Stomach (tissue), 9 donors: ENCODE measurements around the gene OR10R2. TPM values are rescaled to one million over a fixed set of nuclear protein-coding genes. Genes with fewer than 3 reads are reported as not detected.

Experiments used
- DNase-seq, 2 donors: peaks; one replicate each; pipeline versions ENCODE4 v3.0.0 to v3.0.0-alpha.2; 2013 to 2019
- H3K27ac ChIP-seq, 5 donors: fragments of 200-600 bp in 4 of 5; sonication (generic) in 4 of 5; one replicate each; pipeline ENCODE4 v1.5.1; 2013 to 2019; ENCODE audit warnings: mild to moderate bottlenecking in 1 of 5, moderate library complexity in 1 of 5
- H3K27me3 ChIP-seq, 3 donors: fragments of 200-600 bp; sonication (generic); one replicate each; pipeline ENCODE4 v1.5.1; 2017 to 2019; ENCODE audit warnings: mixed run types in 1 of 3
- H3K36me3 ChIP-seq, 4 donors: fragments of 200-600 bp; sonication (generic); 1 replicate in 3 of 4; 2 replicates in 1 of 4; pipeline ENCODE4 v1.5.1; 2016 to 2019
- H3K4me1 ChIP-seq, 4 donors: fragments of 200-600 bp; sonication (generic); one replicate each; pipeline ENCODE4 v1.5.1; 2016 to 2019
- H3K4me3 ChIP-seq, 4 donors: fragments of 200-600 bp; sonication (generic) in 3 of 4; one replicate each; pipeline ENCODE4 v1.5.1; 2016 to 2019; ENCODE audit warnings: mild to moderate bottlenecking in 1 of 4
- H3K9me3 ChIP-seq, 4 donors: fragments of 200-600 bp; sonication (generic); one replicate each; pipeline ENCODE4 v1.5.1; 2016 to 2019
- EP300 ChIP-seq: sonication (generic); formaldehyde crosslinking; IDR thresholded peaks from one replicate; pipeline ENCODE4 v1.6.1; 2017; ENCODE audit warnings: antibody characterized with exemption
- POLR2A ChIP-seq, 4 donors: fragments of 450-650 bp; IDR thresholded peaks; one replicate each; pipeline ENCODE4 v1.6.1; 2016; ENCODE audit warnings: antibody characterized with exemption in 4 of 4, control low read depth in 2 of 4, mild to moderate bottlenecking in 1 of 4, moderate library complexity in 1 of 4
- POLR2AphosphoS5 ChIP-seq, 3 donors: sonication (generic); formaldehyde crosslinking; IDR thresholded peaks; one replicate each; pipeline ENCODE4 v1.6.1; 2016; ENCODE audit warnings: antibody characterized with exemption in 3 of 3
- WGBS, 5 donors: extraction: QIAGEN DNeasy Blood & Tissue Kit in 3 of 5; methylation state at CpG; one replicate each; pipeline versions ENCODE4 v1.1.5 to v1.1.7; 2013 to 2018; 5-methylcytosine and 5-hydroxymethylcytosine counted together
- intact Hi-C: fragments of 100-400 bp; cut with DNase I; formaldehyde crosslinking; loops from one replicate; pipeline ENCODE4 v1.15.1; 2023; ENCODE audit warnings: low total_unique reads
- polyA plus RNA-seq, 3 donors: library from polyadenylated mRNA; stranded (reverse); fragments of 200-250 nt; gene quantifications; one replicate each; pipeline ENCODE4 v1.2.3, GENCODE V29; 2013
- total RNA-seq, 5 donors: library from RNA; depleted of rRNA; stranded (reverse); fragments of >200 nt; gene quantifications; one replicate each; pipeline versions ENCODE4 v1.1.0 to v1.2.3, GENCODE V29; 2014 to 2016
- TF ChIP-seq, protein P1 (sequence below), 7 experiments: fragments of 450-650 bp in 4 of 7; fragments of 200-600 bp in 3 of 7; sonication (generic) in 3 of 7; IDR thresholded peaks; one replicate each; pipeline ENCODE4 v1.5.1; 2016 to 2019; ENCODE audit warnings: antibody characterized with exemption in 7 of 7, control low read depth in 2 of 7, mild to moderate bottlenecking in 1 of 7
- donor health status: healthy with polysubstance abuse.
- donor health status: Bipolar disorder and iron deficiency.
- donor health status: healthy.

Gene OR10R2
- total and polyA plus RNA-seq, 8 donors, result not detected

DNA sequence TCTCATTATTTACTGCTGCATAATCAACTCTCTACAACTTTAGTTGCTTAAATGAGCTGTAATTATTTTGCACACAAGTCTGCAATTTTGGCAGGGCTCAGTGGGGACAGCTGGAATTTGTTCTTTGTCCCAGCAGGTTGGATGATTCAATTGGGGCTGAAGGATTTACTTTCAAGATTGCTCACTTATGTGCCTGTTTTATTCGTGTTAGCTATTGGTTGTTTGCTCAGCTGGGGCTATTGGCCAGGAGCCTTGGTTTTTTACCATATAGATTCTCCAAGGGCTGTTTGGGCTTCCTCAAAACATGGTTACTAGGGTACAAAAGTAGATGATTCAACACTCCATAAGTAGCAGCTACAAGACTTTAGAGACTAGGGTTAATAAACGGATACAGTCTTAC lies 13.4 kb downstream of the OR10R2 start:
- Histone ChIP-seq H3K27ac (no peak overlapping the region), H3K4me3 (no peak overlapping the region), H3K9me3 (no peaks in the 10 kb centered on the region), H3K36me3 (no peaks in the 10 kb centered on the region), H3K27me3 (no peaks in the 10 kb centered on the region), H3K4me1 (no peaks in the 10 kb centered on the region)
- no peak for DNase-seq
- TF ChIP-seq, protein P1, sequence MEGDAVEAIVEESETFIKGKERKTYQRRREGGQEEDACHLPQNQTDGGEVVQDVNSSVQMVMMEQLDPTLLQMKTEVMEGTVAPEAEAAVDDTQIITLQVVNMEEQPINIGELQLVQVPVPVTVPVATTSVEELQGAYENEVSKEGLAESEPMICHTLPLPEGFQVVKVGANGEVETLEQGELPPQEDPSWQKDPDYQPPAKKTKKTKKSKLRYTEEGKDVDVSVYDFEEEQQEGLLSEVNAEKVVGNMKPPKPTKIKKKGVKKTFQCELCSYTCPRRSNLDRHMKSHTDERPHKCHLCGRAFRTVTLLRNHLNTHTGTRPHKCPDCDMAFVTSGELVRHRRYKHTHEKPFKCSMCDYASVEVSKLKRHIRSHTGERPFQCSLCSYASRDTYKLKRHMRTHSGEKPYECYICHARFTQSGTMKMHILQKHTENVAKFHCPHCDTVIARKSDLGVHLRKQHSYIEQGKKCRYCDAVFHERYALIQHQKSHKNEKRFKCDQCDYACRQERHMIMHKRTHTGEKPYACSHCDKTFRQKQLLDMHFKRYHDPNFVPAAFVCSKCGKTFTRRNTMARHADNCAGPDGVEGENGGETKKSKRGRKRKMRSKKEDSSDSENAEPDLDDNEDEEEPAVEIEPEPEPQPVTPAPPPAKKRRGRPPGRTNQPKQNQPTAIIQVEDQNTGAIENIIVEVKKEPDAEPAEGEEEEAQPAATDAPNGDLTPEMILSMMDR (IDR thresholded peaks at IDR 0.05), result no peak
- TF ChIP-seq EP300 (no peak), POLR2A (IDR thresholded peaks at IDR 0.05) (no peak), POLR2AphosphoS5 (IDR thresholded peaks at IDR 0.05) (no peak)
- intact Hi-C loops, result no loop called here
- 49 to 60% (median 54%) methylated on average over 2 of the region's 2 CpGs for WGBS, 5 donors

DNA sequence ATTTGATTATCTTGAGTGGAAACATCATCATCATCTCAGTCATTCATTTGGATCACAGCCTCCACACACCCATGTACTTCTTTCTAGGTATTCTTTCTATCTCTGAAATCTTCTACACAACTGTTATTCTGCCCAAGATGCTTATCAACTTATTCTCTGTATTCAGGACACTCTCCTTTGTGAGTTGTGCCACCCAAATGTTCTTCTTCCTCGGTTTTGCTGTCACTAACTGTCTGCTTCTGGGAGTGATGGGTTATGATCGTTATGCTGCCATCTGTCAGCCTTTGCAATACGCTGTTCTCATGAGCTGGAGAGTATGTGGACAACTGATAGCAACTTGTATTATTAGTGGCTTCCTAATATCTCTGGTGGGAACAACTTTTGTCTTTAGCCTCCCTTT lies 19.3 kb downstream of the OR10R2 start:
- TF ChIP-seq POLR2AphosphoS5 (IDR thresholded peaks at IDR 0.05) (no peak), POLR2A (IDR thresholded peaks at IDR 0.05) (no peak), EP300 (no peak)
- TF ChIP-seq, protein P1 (IDR thresholded peaks at IDR 0.05), result no peak
- Histone ChIP-seq H3K4me3 (no peak overlapping the region), H3K9me3 (no peaks in the 10 kb centered on the region), H3K27ac (no peak overlapping the region), H3K27me3 (no peaks in the 10 kb centered on the region), H3K4me1 (no peaks in the 10 kb centered on the region), H3K36me3 (no peaks in the 10 kb centered on the region)
- no peak for DNase-seq
- 33 to 74% (median 56%) methylated on average over 3 of the region's 3 CpGs for WGBS, 5 donors
- intact Hi-C loops, result no loop called here

DNA sequence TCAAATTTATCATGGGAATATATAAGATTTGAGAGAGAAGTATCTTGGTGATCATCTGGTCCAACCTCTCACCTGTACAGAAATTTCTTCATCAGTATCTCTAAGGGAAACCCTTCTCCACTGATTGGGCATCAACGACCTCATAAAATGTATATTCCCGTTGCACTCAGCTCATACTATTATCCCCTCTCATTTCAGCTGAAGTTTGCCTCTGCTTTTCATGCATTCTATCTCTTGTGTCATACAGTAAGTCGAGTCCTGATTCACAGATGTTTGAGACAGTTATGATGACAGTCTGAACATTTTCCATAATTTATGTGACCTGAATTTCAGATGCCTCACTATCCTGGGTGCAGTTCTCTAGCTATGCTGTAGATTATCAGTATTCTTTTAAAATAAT lies 21.0 kb downstream of the OR10R2 start:
- 46 to 66% (median 63%) methylated on average over 3 of the region's 3 CpGs for WGBS, 5 donors
- no peaks in the 10 kb centered on the region for H3K4me1 ChIP-seq
- H3K4me3 ChIP-seq, result no peak overlapping the region
- TF ChIP-seq, protein P1 (IDR thresholded peaks at IDR 0.05), result no peak
- no peak for TF ChIP-seq POLR2A (IDR thresholded peaks at IDR 0.05)
- TF ChIP-seq POLR2AphosphoS5 (IDR thresholded peaks at IDR 0.05), result no peak
- TF ChIP-seq EP300, result no peak
- H3K36me3 ChIP-seq, result no peaks in the 10 kb centered on the region
- DNase-seq, result no peak
- intact Hi-C loops, result no loop called here
- no peaks in the 10 kb centered on the region for H3K9me3 ChIP-seq
- no peak overlapping the region for H3K27ac ChIP-seq
- H3K27me3 ChIP-seq, result no peaks in the 10 kb centered on the region

DNA sequence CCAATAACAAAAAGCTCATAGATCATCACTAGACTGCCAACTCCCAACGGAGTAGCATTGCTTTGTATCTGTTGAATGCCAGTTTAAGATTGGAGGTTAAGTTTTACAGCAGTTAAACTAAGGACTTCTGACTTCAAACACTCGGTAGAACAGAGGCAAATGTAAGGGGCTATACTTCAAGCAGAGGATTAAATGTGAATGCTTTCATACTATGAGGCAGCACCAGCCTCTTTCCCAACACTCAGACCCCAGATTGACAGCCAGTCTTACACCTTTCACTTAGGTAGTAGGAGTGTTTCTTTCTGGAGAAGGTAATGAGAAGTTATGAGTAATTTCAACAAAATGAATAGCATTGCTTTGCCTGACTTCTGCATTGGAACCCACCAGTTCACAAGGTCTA lies 22.8 kb downstream of the OR10R2 start:
- H3K4me1 ChIP-seq, result no peaks in the 10 kb centered on the region
- H3K27ac ChIP-seq, result no peak overlapping the region
- 0 to 54% (median 32%) methylated on average over 2 of the region's 2 CpGs for WGBS, 5 donors
- DNase-seq, result no peak
- TF ChIP-seq, protein P1 (IDR thresholded peaks at IDR 0.05), result no peak
- no peak for TF ChIP-seq EP300
- no peak for TF ChIP-seq POLR2A (IDR thresholded peaks at IDR 0.05)
- TF ChIP-seq POLR2AphosphoS5 (IDR thresholded peaks at IDR 0.05), result no peak
- no peak overlapping the region for H3K4me3 ChIP-seq
- no peaks in the 10 kb centered on the region for H3K9me3 ChIP-seq
- no peaks in the 10 kb centered on the region for H3K27me3 ChIP-seq
- no peaks in the 10 kb centered on the region for H3K36me3 ChIP-seq
- intact Hi-C loops, result no loop called here
